ENCODE measurements around the gene ZNF682.

GRCh38 chr19:20038358-20039202, 725 bp downstream of the ZNF682 start:
- TF ChIP-seq CTCF (IDR thresholded peaks at IDR 0.05): no peak
- no peak for TF ChIP-seq EZH2 (IDR thresholded peaks at IDR 0.05; ENCODE audit: borderline replicate concordance, insufficient read depth, low read depth, low read length, poor library complexity, severe bottlenecking)
